Right atrium auricular region (tissue), 2 donors: ENCODE measurements around the gene ZNF689. TPM values are rescaled to one million over a fixed set of nuclear protein-coding genes. Genes with fewer than 3 reads are reported as not detected.
"Not testable (repeated sequence)": the region's sequence is repeated elsewhere in the genome, so short reads cannot be mapped to it uniquely, and the experiment has no call there.

Experiments used
- DNase-seq: peaks from one replicate; pipeline ENCODE4 v3.0.0-alpha.2; 2019; ENCODE audit warnings: low spot score
- H3K27ac ChIP-seq, 2 donors: fragments of 200-600 bp; sonication (generic); 1 replicate in 1 of 2; 2 replicates in 1 of 2; pipeline ENCODE4 v1.5.1; 2016 to 2019
- H3K27me3 ChIP-seq, 2 donors: fragments of 200-600 bp; sonication (generic); one replicate each; pipeline versions ENCODE4 v1.5.1 to v1.6.0; 2017 to 2019
- H3K36me3 ChIP-seq: fragments of 200-600 bp; sonication (generic); one replicate; pipeline ENCODE4 v1.5.1; 2016
- H3K4me1 ChIP-seq, 2 donors: fragments of 200-600 bp; sonication (generic); one replicate each; pipeline versions ENCODE4 v1.5.1 to v1.6.0; 2017 to 2019
- H3K4me3 ChIP-seq, 2 donors: fragments of 200-600 bp; sonication (generic); 1 replicate in 1 of 2; 2 replicates in 1 of 2; pipeline ENCODE4 v1.5.1; 2017 to 2019; ENCODE audit warnings: mild to moderate bottlenecking in 1 of 2, moderate library complexity in 1 of 2
- H3K9me3 ChIP-seq, 2 donors: fragments of 200-600 bp; sonication (generic); one replicate each; pipeline ENCODE4 v1.5.1; 2019
- total RNA-seq, 2 donors: library from RNA; depleted of rRNA; stranded (reverse); fragments of >200 nt; gene quantifications; one replicate each; pipeline ENCODE4 v1.1.0, GENCODE V29; 2016
- TF ChIP-seq, protein P1 (sequence below), 2 donors: fragments of 200-600 bp; sonication (generic); IDR thresholded peaks; one replicate each; pipeline ENCODE4 v1.5.1; 2019; ENCODE audit warnings: antibody characterized with exemption in 2 of 2

ZNF689 gene
- total RNA-seq, 2 donors from 2014 or later = 6.2 to 8.3 TPM

- no peak overlapping the region for H3K27ac ChIP-seq
- DNase-seq = no peak
- H3K36me3 ChIP-seq = no peaks in the 10 kb centered on the region
- no peaks in the 10 kb centered on the region for H3K4me1 ChIP-seq
- H3K4me3 ChIP-seq = no peak overlapping the region
- TF ChIP-seq, protein P1, sequence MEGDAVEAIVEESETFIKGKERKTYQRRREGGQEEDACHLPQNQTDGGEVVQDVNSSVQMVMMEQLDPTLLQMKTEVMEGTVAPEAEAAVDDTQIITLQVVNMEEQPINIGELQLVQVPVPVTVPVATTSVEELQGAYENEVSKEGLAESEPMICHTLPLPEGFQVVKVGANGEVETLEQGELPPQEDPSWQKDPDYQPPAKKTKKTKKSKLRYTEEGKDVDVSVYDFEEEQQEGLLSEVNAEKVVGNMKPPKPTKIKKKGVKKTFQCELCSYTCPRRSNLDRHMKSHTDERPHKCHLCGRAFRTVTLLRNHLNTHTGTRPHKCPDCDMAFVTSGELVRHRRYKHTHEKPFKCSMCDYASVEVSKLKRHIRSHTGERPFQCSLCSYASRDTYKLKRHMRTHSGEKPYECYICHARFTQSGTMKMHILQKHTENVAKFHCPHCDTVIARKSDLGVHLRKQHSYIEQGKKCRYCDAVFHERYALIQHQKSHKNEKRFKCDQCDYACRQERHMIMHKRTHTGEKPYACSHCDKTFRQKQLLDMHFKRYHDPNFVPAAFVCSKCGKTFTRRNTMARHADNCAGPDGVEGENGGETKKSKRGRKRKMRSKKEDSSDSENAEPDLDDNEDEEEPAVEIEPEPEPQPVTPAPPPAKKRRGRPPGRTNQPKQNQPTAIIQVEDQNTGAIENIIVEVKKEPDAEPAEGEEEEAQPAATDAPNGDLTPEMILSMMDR (IDR thresholded peaks at IDR 0.05) = no peak
- no peaks in the 10 kb centered on the region for H3K9me3 ChIP-seq
- no peaks in the 10 kb centered on the region for H3K27me3 ChIP-seq
These were observed 34.2 kb upstream of the ZNF689 start for GRCh38 chr16:30644334-30644830.

- Histone ChIP-seq H3K27me3 (no peaks in the 10 kb centered on the region), H3K4me3 (no peak overlapping the region), H3K4me1 (no peaks in the 10 kb centered on the region), H3K36me3 (no peaks in the 10 kb centered on the region), H3K27ac (no peak overlapping the region), H3K9me3 (no peaks in the 10 kb centered on the region)
- TF ChIP-seq, protein P1 (IDR thresholded peaks at IDR 0.05) = no peak
- DNase-seq = no peak
These were observed 31.3 kb upstream of the ZNF689 start for GRCh38 chr16:30641378-30641982.

DNA sequence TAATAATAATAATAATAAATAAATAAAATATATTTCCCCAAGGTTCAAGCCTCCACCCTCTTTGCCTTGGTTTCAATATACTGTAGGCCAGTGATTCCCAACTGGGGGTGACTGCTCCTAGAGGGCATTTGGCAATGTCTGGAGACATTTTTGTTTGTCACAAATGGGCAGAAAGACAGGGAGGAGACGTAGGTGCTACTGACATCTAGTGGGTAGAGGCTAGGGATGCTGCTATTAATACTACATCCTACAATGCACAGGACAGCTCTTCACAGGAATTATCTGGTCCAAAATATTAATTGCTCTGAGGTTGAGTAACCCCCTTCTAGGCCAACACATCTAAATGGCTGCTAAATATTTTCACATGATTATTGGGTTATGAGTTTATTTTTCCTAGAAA lies 27.8 kb upstream of the ZNF689 start:
- no peaks in the 10 kb centered on the region for H3K36me3 ChIP-seq
- peaks cover 0 to 11% of the 10 kb centered on the region in 2 donors for H3K4me1 ChIP-seq
- no peak overlapping the region for H3K4me3 ChIP-seq
- H3K27ac ChIP-seq = no peak overlapping the region
- no peaks in the 10 kb centered on the region for H3K9me3 ChIP-seq
- no peak for DNase-seq
- H3K27me3 ChIP-seq = no peaks in the 10 kb centered on the region
- TF ChIP-seq, protein P1 (IDR thresholded peaks at IDR 0.05) = peak in 1 of 2 donors; percentile 32

DNA sequence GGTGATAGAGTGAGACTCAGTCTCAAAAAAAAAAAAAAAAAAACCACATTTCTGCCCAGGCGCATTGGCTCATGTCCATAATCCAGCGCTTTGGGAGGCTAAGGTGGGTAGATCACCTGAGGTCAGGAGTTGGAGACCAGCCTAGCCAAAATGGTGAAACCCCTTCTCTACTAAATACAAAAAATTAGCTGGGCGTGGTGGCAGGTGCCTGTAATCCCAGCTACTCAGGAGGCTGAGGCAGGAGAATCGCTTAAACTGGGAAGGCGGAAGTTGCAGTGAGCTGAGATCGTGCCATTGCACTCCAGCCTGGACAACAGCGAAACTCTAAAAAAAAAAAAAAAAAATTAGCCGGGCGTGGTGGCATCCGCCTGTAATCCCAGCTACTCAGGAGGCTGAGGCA lies 26.9 kb upstream of the ZNF689 start:
- H3K36me3 ChIP-seq, H3K4me3 ChIP-seq, DNase-seq, H3K27ac ChIP-seq, H3K27me3 ChIP-seq, H3K9me3 ChIP-seq: not testable (repeated sequence)
- peaks cover 0 to 11% of the 10 kb centered on the region in 2 donors for H3K4me1 ChIP-seq

GRCh38 chr16:30636599-30636998 lies 26.4 kb upstream of the ZNF689 start:
- Histone ChIP-seq H3K27me3 (no peaks in the 10 kb centered on the region), H3K9me3 (no peaks in the 10 kb centered on the region), H3K4me3 (no peak overlapping the region), H3K27ac (no peak overlapping the region), H3K4me1 (peaks cover 0 to 11% of the 10 kb centered on the region in 2 donors), H3K36me3 (no peaks in the 10 kb centered on the region)
- no peak for DNase-seq
- TF ChIP-seq, protein P1 (IDR thresholded peaks at IDR 0.05) = no peak

DNA sequence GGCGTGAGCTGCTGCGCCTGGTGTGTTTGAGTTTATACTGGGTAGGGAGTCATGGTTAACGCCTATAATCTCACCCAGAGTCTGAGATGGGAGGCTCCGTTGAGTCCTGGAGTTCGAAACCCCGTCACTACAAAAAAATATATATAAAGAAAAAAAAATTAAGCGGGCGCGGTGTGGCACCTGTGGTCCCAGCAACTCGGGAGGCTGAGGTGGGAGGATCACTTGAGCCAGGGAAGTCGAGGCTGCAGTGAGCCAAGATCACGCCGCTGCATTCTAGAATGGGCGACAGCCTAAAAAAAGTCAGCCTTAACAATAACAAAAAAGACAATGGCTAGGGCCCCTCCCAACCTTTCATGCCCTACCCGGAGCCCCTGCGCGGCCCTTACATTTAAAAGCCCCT lies 23.3 kb upstream of the ZNF689 start:
- H3K9me3 ChIP-seq = no peaks in the 10 kb centered on the region
- TF ChIP-seq, protein P1 (IDR thresholded peaks at IDR 0.05) = no peak
- H3K36me3 ChIP-seq = no peaks in the 10 kb centered on the region
- H3K27ac ChIP-seq = peak overlapping the region; percentile 84 to 92
- H3K4me1 ChIP-seq = peaks cover 0 to 12% of the 10 kb centered on the region in 2 donors
- peak overlapping the region; percentile 57 to 70 for H3K4me3 ChIP-seq
- no peak for DNase-seq
- H3K27me3 ChIP-seq = no peaks in the 10 kb centered on the region

DNA sequence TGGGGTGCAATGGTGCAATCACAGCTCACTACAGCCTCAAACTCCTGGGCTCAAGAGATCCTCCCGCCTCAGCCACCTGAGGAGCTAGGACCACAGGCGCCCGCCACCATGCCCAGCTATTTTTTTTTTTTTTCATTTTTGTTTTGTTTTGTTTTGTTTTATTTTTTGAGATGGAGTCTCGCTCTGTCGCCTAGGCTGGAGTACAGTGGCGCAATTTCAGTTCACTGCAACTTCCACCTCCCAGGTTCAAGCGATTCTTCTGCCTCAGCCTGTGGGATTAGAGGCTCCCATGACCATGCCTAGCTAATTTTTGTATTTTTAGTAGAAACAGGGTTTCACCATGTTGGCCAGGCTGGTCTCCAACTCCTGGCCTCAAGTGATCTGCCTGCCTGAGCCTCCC lies 22.3 kb upstream of the ZNF689 start:
- DNase-seq, H3K9me3 ChIP-seq, H3K27me3 ChIP-seq, H3K4me3 ChIP-seq, H3K27ac ChIP-seq, H3K36me3 ChIP-seq: not testable (repeated sequence)
- H3K4me1 ChIP-seq = peaks cover 0 to 14% of the 10 kb centered on the region in 2 donors
